ENCODE results near the gene GGTA1.

GGTA1 gene

DNA sequence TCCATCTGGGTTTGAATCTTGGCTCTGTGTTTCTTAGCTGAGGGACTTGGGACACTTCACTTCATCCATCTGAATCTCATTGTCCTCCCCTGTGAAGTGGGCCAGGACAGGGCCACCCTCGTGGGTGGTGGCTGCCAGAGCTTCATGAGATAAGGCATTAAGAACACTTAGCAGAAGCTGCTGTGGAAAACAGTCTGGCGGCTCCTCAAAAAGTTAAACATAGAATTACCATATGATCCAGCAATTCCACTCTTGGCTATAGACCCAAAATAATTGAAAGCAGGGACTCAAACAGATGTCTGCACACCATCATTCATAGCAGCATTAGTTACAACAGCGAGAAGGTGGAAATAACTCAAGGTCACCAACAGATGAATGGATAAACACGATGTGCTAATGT lies 42.4 kb upstream of the GGTA1 start:
- H3K27me3 ChIP-seq (ENCODE audit: control insufficient read depth in 1 of 2, insufficient read depth in 1 of 2, low read length in 2 of 2), result peaks cover 12 to 28% of the 10 kb centered on the region in 2 experiments
- H2AK5ac ChIP-seq (ENCODE audit: low read length, severe bottlenecking), result no peak overlapping the region
- H4K8ac ChIP-seq (ENCODE audit: low read length), result no peak overlapping the region
- no peaks in the 10 kb centered on the region for H3K36me3 ChIP-seq (ENCODE audit: control insufficient read depth in 1 of 2, insufficient read depth in 2 of 2, low read depth in 1 of 2, low read length in 2 of 2)
- no peak overlapping the region for H3K23ac ChIP-seq (ENCODE audit: low read length in 2 of 2)
- H2BK120ac ChIP-seq (ENCODE audit: low read depth, low read length), result no peak overlapping the region
- no peak overlapping the region for H2BK5ac ChIP-seq (ENCODE audit: low read depth, low read length, poor library complexity, severe bottlenecking)
- no peak for DNase-seq
- no peak overlapping the region for H2BK15ac ChIP-seq (ENCODE audit: low read depth, poor library complexity, severe bottlenecking)
- H3K4me3 ChIP-seq (ENCODE audit: insufficient read depth in 1 of 2, low read depth in 1 of 2, low read length in 2 of 2), result no peak overlapping the region
- no peak overlapping the region for H2AFZ ChIP-seq (ENCODE audit: low read depth, low read length)
- 81% methylated on average over 4 of the region's 4 CpGs for WGBS
- H4K91ac ChIP-seq (ENCODE audit: low read length), result no peak overlapping the region
- H3K4me1 ChIP-seq (ENCODE audit: control insufficient read depth, insufficient read depth, low read depth, low read length), result peaks cover 5% of the 10 kb centered on the region
- H3K79me1 ChIP-seq (replicated peaks; ENCODE audit: low read length, poor library complexity, severe bottlenecking), result no peaks in the 10 kb centered on the region
- no peak overlapping the region for H3K18ac ChIP-seq (ENCODE audit: low read depth in 1 of 2, low read length in 2 of 2)
- H3K9ac ChIP-seq (ENCODE audit: low read length), result no peak overlapping the region
- no peak overlapping the region for H3K4ac ChIP-seq (ENCODE audit: low read depth in 1 of 2, low read length in 2 of 2)
- no peak overlapping the region for H3K14ac ChIP-seq (ENCODE audit: low read length in 2 of 2)
- H3K27ac ChIP-seq (ENCODE audit: low read length, poor library complexity, severe bottlenecking), result no peak overlapping the region
- no peak overlapping the region for H2BK12ac ChIP-seq (ENCODE audit: low read length in 2 of 2)
- H3K9me3 ChIP-seq (ENCODE audit: control insufficient read depth, low read length), result peaks cover 3% of the 10 kb centered on the region
- no peak overlapping the region for H3K4me2 ChIP-seq (ENCODE audit: low read length, poor library complexity, severe bottlenecking)

GRCh38 chr9:121541256-121541655 lies 41.6 kb upstream of the GGTA1 start:
- Histone ChIP-seq H3K4ac (ENCODE audit: low read depth in 1 of 2, low read length in 2 of 2) (no peak overlapping the region), H2BK15ac (ENCODE audit: low read depth, poor library complexity, severe bottlenecking) (no peak overlapping the region), H3K18ac (ENCODE audit: low read depth in 1 of 2, low read length in 2 of 2) (no peak overlapping the region), H2BK12ac (ENCODE audit: low read length in 2 of 2) (no peak overlapping the region), H2AFZ (ENCODE audit: low read depth, low read length) (no peak overlapping the region), H3K23ac (ENCODE audit: low read length in 2 of 2) (no peak overlapping the region), H3K4me1 (ENCODE audit: control insufficient read depth, insufficient read depth, low read depth, low read length) (peaks cover 4% of the 10 kb centered on the region), H2BK120ac (ENCODE audit: low read depth, low read length) (no peak overlapping the region), H3K79me1 (replicated peaks; ENCODE audit: low read length, poor library complexity, severe bottlenecking) (no peaks in the 10 kb centered on the region), H3K9ac (ENCODE audit: low read length) (no peak overlapping the region), H2BK5ac (ENCODE audit: low read depth, low read length, poor library complexity, severe bottlenecking) (no peak overlapping the region), H2AK5ac (ENCODE audit: low read length, severe bottlenecking) (no peak overlapping the region), H3K36me3 (ENCODE audit: control insufficient read depth in 1 of 2, insufficient read depth in 2 of 2, low read depth in 1 of 2, low read length in 2 of 2) (no peaks in the 10 kb centered on the region), H3K14ac (ENCODE audit: low read length in 2 of 2) (no peak overlapping the region), H3K9me3 (ENCODE audit: control insufficient read depth, low read length) (peaks cover 3% of the 10 kb centered on the region), H3K27ac (ENCODE audit: low read length, poor library complexity, severe bottlenecking) (no peak overlapping the region), H4K91ac (ENCODE audit: low read length) (no peak overlapping the region), H3K4me2 (ENCODE audit: low read length, poor library complexity, severe bottlenecking) (no peak overlapping the region), H3K4me3 (ENCODE audit: insufficient read depth in 1 of 2, low read depth in 1 of 2, low read length in 2 of 2) (no peak overlapping the region), H4K8ac (ENCODE audit: low read length) (no peak overlapping the region), H3K27me3 (ENCODE audit: control insufficient read depth in 1 of 2, insufficient read depth in 1 of 2, low read length in 2 of 2) (peaks cover 12 to 25% of the 10 kb centered on the region in 2 experiments)
- 14% methylated on average over 1 of the region's 3 CpGs for WGBS
- DNase-seq, result no peak

- H2BK15ac ChIP-seq (ENCODE audit: low read depth, poor library complexity, severe bottlenecking), result no peak overlapping the region
- 86% methylated on average over 7 of the region's 7 CpGs for WGBS
- H3K36me3 ChIP-seq (ENCODE audit: control insufficient read depth in 1 of 2, insufficient read depth in 2 of 2, low read depth in 1 of 2, low read length in 2 of 2), result no peaks in the 10 kb centered on the region
- H3K4ac ChIP-seq (ENCODE audit: low read depth in 1 of 2, low read length in 2 of 2), result no peak overlapping the region
- no peak overlapping the region for H3K18ac ChIP-seq (ENCODE audit: low read depth in 1 of 2, low read length in 2 of 2)
- no peaks in the 10 kb centered on the region for H3K79me1 ChIP-seq (replicated peaks; ENCODE audit: low read length, poor library complexity, severe bottlenecking)
- H2AFZ ChIP-seq (ENCODE audit: low read depth, low read length), result no peak overlapping the region
- H3K4me3 ChIP-seq (ENCODE audit: insufficient read depth in 1 of 2, low read depth in 1 of 2, low read length in 2 of 2), result no peak overlapping the region
- H4K8ac ChIP-seq (ENCODE audit: low read length), result no peak overlapping the region
- H3K23ac ChIP-seq (ENCODE audit: low read length in 2 of 2), result no peak overlapping the region
- peaks cover 19 to 21% of the 10 kb centered on the region in 2 experiments for H3K27me3 ChIP-seq (ENCODE audit: control insufficient read depth in 1 of 2, insufficient read depth in 1 of 2, low read length in 2 of 2)
- no peak overlapping the region for H3K14ac ChIP-seq (ENCODE audit: low read length in 2 of 2)
- no peak for DNase-seq
- no peak overlapping the region for H3K4me2 ChIP-seq (ENCODE audit: low read length, poor library complexity, severe bottlenecking)
- H2BK5ac ChIP-seq (ENCODE audit: low read depth, low read length, poor library complexity, severe bottlenecking), result no peak overlapping the region
- no peak overlapping the region for H3K27ac ChIP-seq (ENCODE audit: low read length, poor library complexity, severe bottlenecking)
- no peaks in the 10 kb centered on the region for H3K4me1 ChIP-seq (ENCODE audit: control insufficient read depth, insufficient read depth, low read depth, low read length)
- peaks cover 3% of the 10 kb centered on the region for H3K9me3 ChIP-seq (ENCODE audit: control insufficient read depth, low read length)
- no peak overlapping the region for H4K91ac ChIP-seq (ENCODE audit: low read length)
- H2BK120ac ChIP-seq (ENCODE audit: low read depth, low read length), result no peak overlapping the region
- no peak overlapping the region for H2AK5ac ChIP-seq (ENCODE audit: low read length, severe bottlenecking)
- no peak overlapping the region for H2BK12ac ChIP-seq (ENCODE audit: low read length in 2 of 2)
- no peak overlapping the region for H3K9ac ChIP-seq (ENCODE audit: low read length)
Measured at GRCh38 chr9:121538221-121538620, 38.6 kb upstream of the GGTA1 start.

DNA sequence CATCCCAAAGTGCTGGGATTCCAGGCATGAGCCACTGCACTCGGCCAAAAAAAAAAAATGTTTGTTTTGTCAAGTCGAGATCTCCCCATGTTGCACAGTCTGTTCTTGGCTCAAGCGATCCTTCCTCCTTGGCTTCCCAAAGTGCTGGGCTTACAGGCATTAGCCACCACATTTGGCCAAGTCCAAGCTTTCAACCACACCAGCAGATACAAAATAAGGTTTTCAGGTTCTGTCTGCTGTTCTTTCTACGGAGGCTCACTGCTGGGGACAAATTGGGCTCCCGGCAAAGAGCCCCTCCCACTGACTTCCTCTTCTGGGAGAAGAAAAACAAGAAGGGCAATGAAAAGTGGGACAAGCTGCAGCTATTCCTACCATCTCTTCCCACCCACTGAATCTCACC lies 37.6 kb upstream of the GGTA1 start:
- H3K36me3 ChIP-seq (ENCODE audit: control insufficient read depth in 1 of 2, insufficient read depth in 2 of 2, low read depth in 1 of 2, low read length in 2 of 2), result no peaks in the 10 kb centered on the region
- 61% methylated on average over 5 of the region's 5 CpGs for WGBS
- no peak overlapping the region for H3K27ac ChIP-seq (ENCODE audit: low read length, poor library complexity, severe bottlenecking)
- H2AFZ ChIP-seq (ENCODE audit: low read depth, low read length), result no peak overlapping the region
- no peak overlapping the region for H2AK5ac ChIP-seq (ENCODE audit: low read length, severe bottlenecking)
- H3K4me3 ChIP-seq (ENCODE audit: insufficient read depth in 1 of 2, low read depth in 1 of 2, low read length in 2 of 2), result no peak overlapping the region
- no peak for DNase-seq
- no peak overlapping the region for H4K91ac ChIP-seq (ENCODE audit: low read length)
- no peaks in the 10 kb centered on the region for H3K4me1 ChIP-seq (ENCODE audit: control insufficient read depth, insufficient read depth, low read depth, low read length)
- no peak overlapping the region for H2BK120ac ChIP-seq (ENCODE audit: low read depth, low read length)
- no peak overlapping the region for H3K23ac ChIP-seq (ENCODE audit: low read length in 2 of 2)
- H3K18ac ChIP-seq (ENCODE audit: low read depth in 1 of 2, low read length in 2 of 2), result no peak overlapping the region
- no peak overlapping the region for H4K8ac ChIP-seq (ENCODE audit: low read length)
- H3K4ac ChIP-seq (ENCODE audit: low read depth in 1 of 2, low read length in 2 of 2), result no peak overlapping the region
- H3K79me1 ChIP-seq (replicated peaks; ENCODE audit: low read length, poor library complexity, severe bottlenecking), result no peaks in the 10 kb centered on the region
- H2BK5ac ChIP-seq (ENCODE audit: low read depth, low read length, poor library complexity, severe bottlenecking), result no peak overlapping the region
- H3K9me3 ChIP-seq (ENCODE audit: control insufficient read depth, low read length), result peaks cover 3% of the 10 kb centered on the region
- no peak overlapping the region for H3K14ac ChIP-seq (ENCODE audit: low read length in 2 of 2)
- no peak overlapping the region for H3K9ac ChIP-seq (ENCODE audit: low read length)
- no peak overlapping the region for H2BK15ac ChIP-seq (ENCODE audit: low read depth, poor library complexity, severe bottlenecking)
- peaks cover 19 to 21% of the 10 kb centered on the region in 2 experiments for H3K27me3 ChIP-seq (ENCODE audit: control insufficient read depth in 1 of 2, insufficient read depth in 1 of 2, low read length in 2 of 2)
- no peak overlapping the region for H3K4me2 ChIP-seq (ENCODE audit: low read length, poor library complexity, severe bottlenecking)
- H2BK12ac ChIP-seq (ENCODE audit: low read length in 2 of 2), result no peak overlapping the region

Measured in mesenchymal stem cell (in vitro differentiated cells and primary cell).